ENCODE data around the gene CNOT6.

DNA sequence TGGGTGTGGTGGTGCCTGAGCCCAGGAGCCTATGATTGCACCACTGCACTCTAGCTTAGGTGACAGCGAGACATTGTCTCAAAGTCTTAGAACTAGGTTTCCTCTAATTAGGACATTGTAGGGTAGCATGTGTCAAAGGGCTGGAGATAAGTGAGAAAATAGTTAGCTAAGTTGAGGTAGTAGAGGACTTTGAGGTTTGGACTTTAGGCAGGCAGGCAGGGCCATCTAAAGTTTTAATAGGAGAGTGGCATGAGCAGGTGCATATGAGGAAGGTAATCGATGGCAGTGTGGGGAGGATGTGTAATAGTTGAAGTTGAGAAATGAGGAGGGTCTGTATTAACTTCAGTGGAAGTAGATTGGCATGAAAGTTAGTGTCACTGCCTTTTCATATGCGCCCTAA is 21.1 kb downstream of the CNOT6 start:
- TF ChIP-seq CTCF (IDR thresholded peaks at IDR 0.05; ENCODE audit: insufficient read depth, low read depth, low read length) (no peak), EZH2 (IDR thresholded peaks at IDR 0.05; ENCODE audit: insufficient read depth, low read length) (no peak)
